Erythroblast (primary cell): ENCODE results near the gene BIK.

Experiments used
- GATA1 ChIP-seq: IDR thresholded peaks from 2 replicates; pipeline ENCODE4 v1.6.1; 2011; ENCODE audit warnings: low read depth, mild to moderate bottlenecking, control low read depth, low read length, moderate library complexity
- POLR2A ChIP-seq: IDR thresholded peaks from 2 replicates; pipeline ENCODE4 v1.6.1; 2011; ENCODE audit warnings: mild to moderate bottlenecking, low read length

- TF ChIP-seq POLR2A: no peak
- no peak for TF ChIP-seq GATA1
These were observed 568 bp upstream of the BIK start for GRCh38 chr22:43109921-43110443.
